Suprapubic skin (tissue), 4 donors: ENCODE data around the gene MPP3. TPM values are rescaled to one million over a fixed set of nuclear protein-coding genes. Genes with fewer than 3 reads are reported as not detected.

Experiments used
- DNase-seq, 2 donors: peaks; one replicate each; pipeline ENCODE4 v3.0.0-alpha.2; 2019; ENCODE audit warnings: low spot score in 2 of 2
- H3K27ac ChIP-seq: fragments of 200-600 bp; sonication (generic); one replicate; pipeline ENCODE4 v1.5.1; 2019
- H3K27me3 ChIP-seq: fragments of 200-600 bp; sonication (generic); one replicate; pipeline ENCODE4 v1.5.1; 2019
- H3K36me3 ChIP-seq: fragments of 200-600 bp; sonication (generic); one replicate; pipeline ENCODE4 v1.5.1; 2019
- H3K4me1 ChIP-seq: fragments of 200-600 bp; sonication (generic); one replicate; pipeline ENCODE4 v1.5.1; 2019
- H3K4me3 ChIP-seq: fragments of 200-600 bp; sonication (generic); one replicate; pipeline ENCODE4 v1.5.1; 2019; ENCODE audit warnings: mild to moderate bottlenecking
- H3K9me3 ChIP-seq: fragments of 200-600 bp; sonication (generic); one replicate; pipeline ENCODE4 v1.5.1; 2019
- CTCF ChIP-seq, 2 donors: fragments of 200-600 bp in 1 of 2; fragments of 450-650 bp in 1 of 2; sonication (generic) in 1 of 2; IDR thresholded peaks; one replicate each; pipeline ENCODE4 v1.5.1; 2016 to 2019; ENCODE audit warnings: antibody characterized with exemption in 2 of 2, mild to moderate bottlenecking in 1 of 2, moderate library complexity in 1 of 2
- EP300 ChIP-seq: sonication (generic); formaldehyde crosslinking; IDR thresholded peaks from one replicate; pipeline ENCODE4 v1.6.1; 2017; ENCODE audit warnings: antibody characterized with exemption
- POLR2A ChIP-seq, 2 donors: fragments of 450-650 bp; IDR thresholded peaks; one replicate each; pipeline ENCODE4 v1.6.1; 2017; ENCODE audit warnings: antibody characterized with exemption in 2 of 2, mild to moderate bottlenecking in 2 of 2, moderate library complexity in 2 of 2
- POLR2AphosphoS5 ChIP-seq, 3 donors: sonication (generic); formaldehyde crosslinking; IDR thresholded peaks; one replicate each; pipeline ENCODE4 v1.6.1; 2017; ENCODE audit warnings: antibody characterized with exemption in 3 of 3
- WGBS: methylation state at CpG from one replicate; pipeline ENCODE4 v1.1.5; 2018; 5-methylcytosine and 5-hydroxymethylcytosine counted together
- total RNA-seq, 4 donors: library from RNA; depleted of rRNA; stranded (reverse); fragments of >200 nt; gene quantifications; one replicate each; pipeline ENCODE4 v1.1.0, GENCODE V29; 2016

Gene MPP3
- total RNA-seq, 4 donors from 2014 or later: 5.4 to 8.0 (median 5.9) TPM

GRCh38 chr17:43831633-43832032 is 1.3 kb downstream of the MPP3 start:
- peaks cover 13% of the 10 kb centered on the region for H3K36me3 ChIP-seq
- H3K27me3 ChIP-seq: no peaks in the 10 kb centered on the region
- H3K4me3 ChIP-seq: peak overlapping the region; percentile 73
- 83% methylated on average over 4 of the region's 8 CpGs for WGBS
- no peak for DNase-seq
- H3K4me1 ChIP-seq: peaks cover 21% of the 10 kb centered on the region
- H3K9me3 ChIP-seq: no peaks in the 10 kb centered on the region
- no peak for TF ChIP-seq CTCF (IDR thresholded peaks at IDR 0.05)
- no peak for TF ChIP-seq POLR2AphosphoS5 (IDR thresholded peaks at IDR 0.05)
- no peak for TF ChIP-seq EP300
- TF ChIP-seq POLR2A (IDR thresholded peaks at IDR 0.05): no peak
- no peak overlapping the region for H3K27ac ChIP-seq

- Histone ChIP-seq H3K9me3 (no peaks in the 10 kb centered on the region), H3K4me1 (peaks cover 21% of the 10 kb centered on the region), H3K27ac (no peak overlapping the region), H3K36me3 (peaks cover 19% of the 10 kb centered on the region), H3K27me3 (no peaks in the 10 kb centered on the region), H3K4me3 (no peak overlapping the region)
- TF ChIP-seq POLR2A (IDR thresholded peaks at IDR 0.05): no peak
- TF ChIP-seq EP300: no peak
- no peak for TF ChIP-seq CTCF (IDR thresholded peaks at IDR 0.05)
- TF ChIP-seq POLR2AphosphoS5 (IDR thresholded peaks at IDR 0.05): no peak
- 83% methylated on average over 7 of the region's 7 CpGs for WGBS
- DNase-seq: no peak
These were observed 2.3 kb downstream of the MPP3 start for GRCh38 chr17:43830510-43831140.

- H3K4me1 ChIP-seq: peaks cover 21% of the 10 kb centered on the region
- H3K4me3 ChIP-seq: no peak overlapping the region
- no peak overlapping the region for H3K27ac ChIP-seq
- TF ChIP-seq CTCF (IDR thresholded peaks at IDR 0.05) (no peak), POLR2AphosphoS5 (IDR thresholded peaks at IDR 0.05) (no peak), EP300 (no peak), POLR2A (IDR thresholded peaks at IDR 0.05) (no peak)
- H3K9me3 ChIP-seq: no peaks in the 10 kb centered on the region
- no peaks in the 10 kb centered on the region for H3K27me3 ChIP-seq
- WGBS: 90% methylated on average over 8 of the region's 14 CpGs
- peaks cover 24% of the 10 kb centered on the region for H3K36me3 ChIP-seq
- DNase-seq: no peak
These were observed 3.2 kb downstream of the MPP3 start for GRCh38 chr17:43829738-43830137.

- WGBS: 95% methylated on average over 9 of the region's 9 CpGs
- Histone ChIP-seq H3K9me3 (no peaks in the 10 kb centered on the region), H3K4me1 (peaks cover 13% of the 10 kb centered on the region), H3K27me3 (no peaks in the 10 kb centered on the region), H3K27ac (no peak overlapping the region), H3K4me3 (no peak overlapping the region), H3K36me3 (peaks cover 26% of the 10 kb centered on the region)
- no peak for DNase-seq
- TF ChIP-seq POLR2A (IDR thresholded peaks at IDR 0.05): no peak
- no peak for TF ChIP-seq EP300
- no peak for TF ChIP-seq CTCF (IDR thresholded peaks at IDR 0.05)
- TF ChIP-seq POLR2AphosphoS5 (IDR thresholded peaks at IDR 0.05): no peak
These were observed 5.3 kb downstream of the MPP3 start for GRCh38 chr17:43827596-43827995.

GRCh38 chr17:43826206-43826605 is 6.7 kb downstream of the MPP3 start:
- H3K4me1 ChIP-seq: peaks cover 6% of the 10 kb centered on the region
- 83% methylated on average over 7 of the region's 7 CpGs for WGBS
- no peak for DNase-seq
- no peaks in the 10 kb centered on the region for H3K9me3 ChIP-seq
- H3K27me3 ChIP-seq: no peaks in the 10 kb centered on the region
- no peak overlapping the region for H3K4me3 ChIP-seq
- peaks cover 26% of the 10 kb centered on the region for H3K36me3 ChIP-seq
- TF ChIP-seq POLR2A (IDR thresholded peaks at IDR 0.05) (no peak), POLR2AphosphoS5 (IDR thresholded peaks at IDR 0.05) (no peak), CTCF (IDR thresholded peaks at IDR 0.05) (no peak), EP300 (no peak)
- H3K27ac ChIP-seq: no peak overlapping the region
